ENCODE data around the gene CELSR2.
"Not testable (repeated sequence)": the region's sequence is repeated elsewhere in the genome, so short reads cannot be mapped to it uniquely, and the experiment has no call there.

Gene CELSR2

GRCh38 chr1:109248797-109249629 lies at the start of gene CELSR2:
TSS of gene CELSR2 (plus strand) at chr1:109249539. CDS start at chr1:109250080, 541 bp downstream.
- DNase-seq (ENCODE audit: low read depth in 2 of 2), result no peak

DNA sequence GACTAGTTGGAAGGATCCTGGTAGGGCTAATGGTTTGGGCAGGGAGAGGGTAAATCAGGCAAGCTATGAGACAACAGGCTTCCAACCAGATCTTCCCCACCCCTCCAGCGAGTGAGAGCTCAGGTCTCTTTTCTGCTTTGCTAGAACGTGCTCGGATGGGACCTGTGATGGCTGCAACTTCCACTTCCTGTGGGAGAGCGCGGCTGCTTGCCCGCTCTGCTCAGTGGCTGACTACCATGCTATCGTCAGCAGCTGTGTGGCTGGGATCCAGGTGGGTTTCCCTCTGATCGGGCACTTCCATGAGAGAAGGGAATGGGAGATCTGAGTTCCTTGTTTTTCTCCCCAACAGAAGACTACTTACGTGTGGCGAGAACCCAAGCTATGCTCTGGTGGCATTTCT lies 49.6 kb upstream of the CELSR2 start:
- no peak for DNase-seq (ENCODE audit: low read depth in 2 of 2)

GRCh38 chr1:109201123-109201703 lies 48.1 kb upstream of the CELSR2 start:
- peak; percentile 61 to 62 for DNase-seq (ENCODE audit: low read depth in 2 of 2)

DNA sequence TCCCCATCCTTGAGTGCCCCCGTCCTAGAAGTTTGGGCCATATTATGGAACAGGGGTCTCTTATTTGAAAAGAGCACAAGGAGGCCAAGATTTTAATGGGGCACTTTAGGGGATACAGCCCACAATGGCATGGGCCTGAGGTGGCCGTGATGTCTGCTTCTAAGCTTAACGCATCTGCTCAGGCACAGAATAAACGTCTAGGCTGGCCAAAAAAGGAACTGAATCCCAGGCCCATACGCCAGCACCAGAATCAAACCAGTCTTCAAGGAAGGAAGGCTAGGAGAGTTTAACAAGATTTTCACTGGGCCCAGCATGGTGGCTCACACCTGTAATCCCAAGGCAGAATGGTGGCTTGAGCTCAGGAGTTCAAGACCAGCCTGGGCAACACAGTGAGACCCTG lies 44.9 kb upstream of the CELSR2 start:
- no peak for DNase-seq (ENCODE audit: low read depth in 2 of 2)

DNA sequence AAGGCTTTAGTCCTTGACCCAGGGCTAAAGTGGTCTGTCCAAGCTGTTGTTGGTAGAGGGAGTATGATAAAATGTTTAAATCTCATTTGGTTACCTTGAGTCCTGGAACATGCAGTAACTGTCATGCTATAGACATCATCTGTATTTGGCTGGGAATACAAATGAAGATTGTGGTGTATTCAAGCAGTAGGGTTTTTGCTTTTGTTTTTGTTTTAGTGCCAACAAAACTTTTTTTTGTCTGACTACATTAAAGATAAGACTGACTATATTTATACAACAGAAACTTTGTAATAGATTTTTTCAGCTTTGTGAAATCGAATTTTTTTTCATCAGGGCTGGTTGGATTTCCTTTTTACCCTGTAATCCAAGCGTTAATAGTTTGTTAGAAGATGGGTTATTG lies 43.0 kb upstream of the CELSR2 start:
- DNase-seq (ENCODE audit: low read depth in 2 of 2), result no peak

DNA sequence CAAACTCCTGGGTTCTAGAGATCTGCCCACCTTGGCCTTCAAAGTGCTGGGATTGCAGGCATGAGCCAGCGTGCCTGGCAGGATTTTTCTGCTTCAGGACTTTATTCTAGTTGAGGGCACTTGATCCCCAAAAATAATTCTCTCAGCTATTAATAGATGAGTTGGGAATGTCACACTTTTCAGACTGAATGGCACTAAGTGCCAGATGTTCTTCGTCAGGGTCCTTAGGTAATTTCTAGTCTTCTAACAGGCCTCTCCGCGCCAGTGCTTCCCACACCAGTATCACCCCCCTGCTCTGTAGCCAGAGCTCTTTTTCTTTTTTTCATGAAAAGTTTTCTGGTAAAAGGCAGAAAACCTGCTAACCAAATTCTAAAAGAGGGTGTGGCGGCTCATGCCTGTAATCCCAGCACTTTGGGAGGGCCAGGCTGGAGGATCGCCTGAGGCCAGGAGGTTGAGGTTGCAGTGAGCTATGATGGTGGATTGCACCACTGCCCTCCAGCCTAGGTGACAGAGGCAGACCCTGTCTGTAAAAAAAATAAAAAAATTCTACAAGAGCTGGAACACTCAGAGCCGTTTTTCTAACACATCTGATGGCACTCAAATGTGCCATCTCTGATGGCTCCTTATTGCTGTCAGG lies 41.8 kb upstream of the CELSR2 start:
- DNase-seq (ENCODE audit: low read depth in 2 of 2), result no peak

DNA sequence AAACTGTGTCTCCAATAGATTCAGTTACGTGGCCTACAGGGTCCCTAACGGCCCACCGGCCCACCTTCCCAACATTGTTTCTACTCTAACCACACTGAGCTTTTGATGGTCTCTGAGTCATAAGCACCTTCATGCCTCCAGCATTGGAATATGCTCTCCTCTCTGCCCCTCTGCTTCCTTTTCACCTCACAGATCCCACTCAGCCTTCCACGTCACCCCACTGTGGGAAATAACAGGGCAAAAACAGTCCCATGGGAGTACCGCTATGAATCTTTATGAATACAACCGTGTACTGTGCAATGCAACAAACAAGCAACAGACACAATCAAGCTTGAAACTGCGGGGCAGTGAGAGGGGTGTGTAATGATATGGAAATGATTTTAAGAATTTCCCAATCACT lies 40.9 kb upstream of the CELSR2 start:
- no peak for DNase-seq (ENCODE audit: low read depth in 2 of 2)

- no peak for DNase-seq (ENCODE audit: low read depth in 2 of 2)
These were observed 40.4 kb upstream of the CELSR2 start for GRCh38 chr1:109208836-109209463.

- no peak for DNase-seq (ENCODE audit: low read depth in 2 of 2)
These were observed 39.3 kb upstream of the CELSR2 start for GRCh38 chr1:109210058-109210457.

DNA sequence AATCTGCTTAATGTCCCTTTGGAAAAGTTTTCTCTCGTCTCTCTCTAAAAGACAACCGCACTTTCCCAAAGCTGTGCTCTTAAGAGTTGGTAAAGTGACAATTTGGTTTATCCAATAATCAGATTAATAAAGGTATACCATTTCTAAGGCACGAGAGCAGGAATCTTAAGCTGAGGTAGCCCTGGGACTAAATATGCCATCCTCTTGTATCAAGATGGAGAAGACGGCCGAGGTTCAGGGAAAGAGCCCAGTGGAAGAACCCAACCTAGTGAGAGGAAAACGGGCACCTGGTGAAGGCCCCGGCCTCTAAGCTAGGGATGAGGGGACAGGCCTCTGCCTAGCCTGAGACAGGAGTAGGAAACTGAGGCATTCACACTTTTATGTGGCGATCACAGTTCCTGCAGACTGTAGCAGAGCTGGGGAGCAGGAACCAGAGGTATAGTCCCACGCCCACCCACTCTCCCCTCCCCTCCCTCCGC lies 36.0 kb upstream of the CELSR2 start:
- DNase-seq (ENCODE audit: low read depth in 2 of 2), result no peak

DNA sequence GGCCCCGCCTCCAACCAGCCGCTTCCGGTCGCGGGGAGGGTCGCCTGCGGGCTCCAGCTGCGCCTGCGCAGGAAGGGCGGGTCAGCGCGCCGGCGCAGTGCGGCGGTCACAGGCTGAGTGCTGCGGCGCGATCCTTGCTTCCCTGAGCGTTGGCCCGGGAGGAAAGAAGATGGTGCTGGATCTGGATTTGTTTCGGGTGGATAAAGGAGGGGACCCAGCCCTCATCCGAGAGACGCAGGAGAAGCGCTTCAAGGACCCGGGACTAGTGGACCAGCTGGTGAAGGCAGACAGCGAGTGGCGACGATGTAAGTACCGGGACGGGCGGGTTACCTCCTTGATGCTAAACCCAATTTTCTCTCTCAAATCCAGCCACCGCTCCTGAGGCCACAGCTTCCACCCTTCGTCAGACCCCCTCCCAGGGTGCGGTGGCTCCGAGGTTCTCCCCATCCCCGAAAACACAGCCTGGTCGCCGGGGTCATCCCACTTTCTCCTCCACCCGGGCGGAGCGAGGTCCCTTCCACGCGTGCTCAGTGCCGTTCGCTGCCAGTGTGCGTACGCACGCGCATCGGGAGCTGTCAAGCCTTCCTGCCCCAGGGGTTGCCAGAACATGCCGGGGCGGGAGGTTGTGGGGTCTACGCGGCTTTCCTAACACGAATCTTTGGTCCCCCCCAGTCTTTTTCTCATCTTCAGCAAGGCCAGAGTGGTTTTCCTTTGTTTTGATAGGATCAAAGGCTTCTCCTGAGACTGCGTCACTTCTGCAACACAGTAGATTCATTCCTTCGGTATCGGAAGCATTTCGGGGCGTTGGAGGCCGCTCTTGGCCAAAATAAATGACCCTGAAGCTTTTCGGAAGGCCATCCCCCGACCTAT lies 35.3 kb upstream of the CELSR2 start, which contains the start of gene SARS1:
Gene SARS1, plus strand, starts transcription at position 95 of the 870 bp plus-strand sequence. Its CDS starts 75 bp downstream, at position 170.
- DNase-seq (ENCODE audit: low read depth in 2 of 2), result peak; percentile 65 to 66

GRCh38 chr1:109214695-109215623 lies 34.4 kb upstream of the CELSR2 start:
- peak; percentile 89 to 92 for DNase-seq (ENCODE audit: low read depth in 2 of 2)

DNA sequence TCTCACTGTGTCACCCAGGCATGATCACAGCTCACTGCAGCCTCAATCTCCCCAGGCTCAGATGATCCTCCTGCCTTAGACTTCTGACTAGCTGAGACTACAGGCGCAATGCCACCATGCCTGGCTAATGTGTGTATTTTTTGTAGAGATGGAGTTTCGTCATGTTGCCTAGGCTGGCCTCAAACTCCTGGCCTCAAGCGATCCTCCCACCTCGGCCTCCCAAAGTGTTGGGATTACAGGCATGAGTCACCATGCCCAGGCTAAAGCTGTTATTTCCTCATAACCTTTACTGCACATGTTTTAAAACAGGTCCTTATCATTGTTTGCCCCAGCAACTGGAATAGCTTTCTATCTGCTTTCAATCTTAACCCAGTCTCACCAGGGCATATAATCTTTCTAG lies 32.7 kb upstream of the CELSR2 start:
- DNase-seq (ENCODE audit: low read depth in 2 of 2), result no peak

GRCh38 chr1:109218516-109218915 lies 30.8 kb upstream of the CELSR2 start:
- no peak for DNase-seq (ENCODE audit: low read depth in 2 of 2)

GRCh38 chr1:109221201-109221600 lies 28.1 kb upstream of the CELSR2 start:
- not testable (repeated sequence) for DNase-seq (ENCODE audit: low read depth in 2 of 2)

- no peak for DNase-seq (ENCODE audit: low read depth in 2 of 2)
These were observed 24.0 kb upstream of the CELSR2 start for GRCh38 chr1:109225308-109225707.

DNA sequence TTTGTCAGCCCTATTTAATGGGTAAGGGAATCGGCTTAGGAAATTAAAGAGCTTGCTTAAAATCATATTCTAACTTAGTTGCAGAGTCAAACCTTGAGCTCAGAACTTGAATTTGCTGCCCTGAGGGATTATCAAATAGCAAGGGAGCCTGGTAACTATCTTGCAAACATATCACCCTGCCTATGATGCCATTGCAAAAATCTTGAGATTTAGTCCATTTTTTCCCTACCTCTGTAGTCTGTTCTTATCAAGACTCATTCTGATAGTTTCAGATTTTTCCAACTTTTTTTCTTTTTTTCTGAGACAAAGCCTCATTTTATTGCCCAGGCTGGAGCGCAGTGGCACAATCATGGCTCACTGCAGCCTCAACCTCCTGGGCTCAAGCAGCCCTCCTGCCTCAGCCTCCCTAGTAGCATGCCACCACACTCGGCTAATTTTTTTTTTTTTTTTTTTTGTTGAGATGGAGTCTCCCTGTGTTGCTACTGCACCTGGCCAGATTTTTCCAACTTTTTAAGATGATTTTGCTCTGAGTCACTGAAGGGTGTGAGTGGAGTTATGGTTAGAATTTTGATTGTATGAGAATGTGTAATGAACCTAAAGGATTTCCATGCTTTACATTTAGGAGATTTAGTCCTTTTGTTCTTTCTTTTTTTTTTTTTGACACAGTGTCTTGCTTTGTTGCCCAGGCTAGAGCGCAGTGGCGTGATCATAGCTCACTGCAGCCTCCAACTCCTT lies 23.5 kb upstream of the CELSR2 start:
- DNase-seq (ENCODE audit: low read depth in 2 of 2), result no peak

DNA sequence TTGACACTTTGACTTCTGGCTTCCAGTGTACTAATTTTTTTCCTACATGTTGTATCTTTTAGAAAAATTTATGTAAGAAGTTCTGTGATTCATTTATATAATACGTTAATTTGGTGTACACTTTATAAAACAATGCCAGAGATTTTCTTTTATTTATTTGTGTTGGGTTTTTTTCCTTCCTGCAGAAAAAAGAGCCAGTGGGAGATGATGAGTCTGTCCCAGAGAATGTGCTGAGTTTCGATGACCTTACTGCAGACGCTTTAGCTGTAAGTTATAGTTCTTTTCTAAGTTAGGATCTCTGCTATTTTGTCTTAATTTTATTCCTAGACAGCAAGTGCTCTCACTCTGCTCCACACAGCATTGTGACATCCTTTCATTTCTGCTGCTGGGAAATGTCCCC lies 21.2 kb upstream of the CELSR2 start:
- DNase-seq (ENCODE audit: low read depth in 2 of 2), result no peak

DNA sequence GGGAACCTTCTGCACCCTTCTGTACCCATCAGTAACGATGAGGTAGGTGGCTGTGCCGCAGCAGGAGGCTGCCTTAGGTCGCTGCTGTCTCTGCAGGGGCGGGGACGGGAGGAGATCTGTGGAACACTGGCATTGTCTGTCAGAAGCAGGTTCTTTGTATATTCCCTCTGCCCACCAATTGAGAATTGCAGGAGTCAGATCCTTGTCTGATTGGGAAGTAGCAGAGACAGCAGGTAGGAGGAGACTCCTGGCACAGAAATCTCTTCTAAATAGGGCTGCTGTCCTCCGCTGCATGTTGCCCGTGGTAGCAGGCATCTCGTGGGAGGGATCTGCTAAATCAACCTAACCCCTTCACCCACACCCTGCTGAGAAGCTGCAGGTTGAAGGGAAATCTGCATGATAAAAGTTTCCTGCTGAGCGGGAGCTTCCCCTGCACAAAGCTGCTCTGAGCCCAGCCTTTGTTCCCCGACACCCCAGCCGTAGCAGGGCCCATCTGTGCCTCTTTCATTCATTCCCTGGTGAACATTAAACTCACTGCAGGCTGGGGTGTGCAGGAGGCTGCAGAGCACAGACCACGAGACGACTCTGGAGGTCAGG lies 19.7 kb upstream of the CELSR2 start:
- no peak for DNase-seq (ENCODE audit: low read depth in 2 of 2)

All from fibroblast of skin of left biceps (primary cell).